ENCODE results near the gene RPP30.

Gene RPP30

DNA sequence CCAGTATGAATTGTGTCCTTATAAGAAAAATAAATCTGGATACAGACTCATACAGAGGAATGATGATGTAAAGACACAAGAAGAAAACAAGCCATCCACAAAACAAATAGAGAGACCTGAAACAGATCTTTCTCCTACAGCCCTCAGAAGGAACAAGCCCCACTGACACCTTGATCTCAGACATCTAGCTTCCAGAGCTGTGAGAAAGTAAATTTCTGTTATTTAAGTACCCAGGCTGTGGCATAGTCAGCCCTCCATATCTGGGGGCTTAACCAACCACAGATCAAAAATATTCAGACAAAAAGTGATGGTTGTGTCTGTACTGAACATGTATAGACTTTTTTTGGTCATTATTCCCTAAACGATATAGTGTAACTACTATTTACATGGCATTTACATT is 73.0 kb downstream of the RPP30 start:
- no peak for DNase-seq (ENCODE audit: low spot score)

DNA sequence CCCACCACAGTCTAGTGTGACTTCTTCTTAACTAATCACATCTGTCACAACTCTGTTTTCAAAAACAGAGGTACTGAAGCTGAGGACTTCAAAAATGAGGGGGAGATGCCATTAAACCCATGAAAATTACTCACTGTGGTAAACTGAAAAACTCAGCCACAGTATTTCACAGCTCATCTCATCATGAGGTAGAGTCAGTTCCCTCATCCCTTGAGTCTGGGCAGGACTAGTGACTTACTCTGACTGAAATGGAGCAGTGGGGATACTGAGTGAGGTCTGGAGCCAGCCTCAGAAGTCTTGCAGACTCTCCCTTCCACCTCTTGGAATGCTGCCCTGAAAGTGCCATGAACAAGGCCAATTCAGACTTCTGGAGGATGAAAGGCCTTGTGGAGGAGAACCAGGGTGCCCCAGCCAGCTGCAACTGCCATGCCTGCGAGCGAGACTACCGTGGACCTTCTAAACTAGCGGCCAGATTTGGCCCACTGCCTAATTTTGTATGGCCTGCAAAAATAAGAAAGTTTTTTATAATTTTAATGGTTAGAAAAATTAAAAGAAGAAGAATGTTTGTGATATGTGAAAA is 73.8 kb downstream of the RPP30 start:
- peak; percentile 38 for DNase-seq (ENCODE audit: low spot score)

DNA sequence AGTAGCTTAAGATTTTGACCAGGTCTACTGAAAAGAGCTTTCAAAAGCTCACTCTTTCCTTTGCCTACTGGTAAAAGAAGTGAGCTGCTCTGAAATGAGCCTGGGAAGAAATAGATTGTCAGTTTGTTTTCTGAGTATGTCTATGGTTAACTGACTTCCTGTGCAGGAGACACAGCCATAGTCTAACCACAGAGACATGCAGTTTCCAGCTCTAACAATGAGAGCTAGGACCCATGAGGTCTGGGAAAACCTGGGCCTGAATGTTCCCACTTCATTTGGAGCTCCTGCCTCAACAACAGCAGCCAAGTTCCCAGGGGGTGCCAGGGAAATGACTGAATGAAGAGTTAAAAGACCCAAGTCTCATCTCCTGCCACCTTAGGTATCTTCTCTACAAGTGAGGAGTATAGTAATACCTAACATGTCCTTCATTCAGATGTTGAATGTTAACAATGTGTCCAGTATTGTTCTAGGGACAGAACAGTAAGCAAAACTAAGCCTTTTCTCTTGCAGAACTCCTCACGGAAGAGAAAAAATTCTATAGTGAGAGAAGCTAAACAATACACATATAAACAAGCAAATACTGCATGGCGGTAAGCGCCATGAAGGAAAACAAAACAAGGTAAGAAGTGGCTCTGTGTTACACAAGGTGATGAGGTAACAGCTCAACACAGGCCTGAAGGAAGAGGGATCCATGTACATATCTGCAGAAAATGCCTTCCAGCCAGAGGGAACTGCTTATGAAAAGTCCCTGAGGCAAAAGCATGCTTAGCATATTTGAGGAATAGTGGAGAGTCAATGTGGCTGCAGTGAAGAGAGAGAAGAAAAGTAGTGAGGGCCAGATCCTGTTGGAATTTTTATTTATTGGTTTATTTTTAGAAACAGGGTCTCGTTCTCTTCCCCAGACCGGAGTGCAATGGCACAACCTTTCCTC is 75.5 kb downstream of the RPP30 start:
- no peak for DNase-seq (ENCODE audit: low spot score)

Measured in globus pallidus (tissue), 1 donor.